GM19324 (cell line): ENCODE results near the gene FUT7.
"Not testable (repeated sequence)": the region's sequence is repeated elsewhere in the genome, so short reads cannot be mapped to it uniquely, and the experiment has no call there.

Source experiments
- ATAC-seq: cut with Tn5 transposase; IDR thresholded peaks from one replicate; pipeline ENCODE4 v1.9.1; 2021; ENCODE audit warnings: mild to moderate bottlenecking, moderate library complexity; ENCODE audit not compliant: unreplicated experiment, low FRiP score

The FUT7 gene

GRCh38 chr9:137007108-137007815 lies 24.6 kb downstream of the FUT7 start:
- no peak for ATAC-seq

DNA sequence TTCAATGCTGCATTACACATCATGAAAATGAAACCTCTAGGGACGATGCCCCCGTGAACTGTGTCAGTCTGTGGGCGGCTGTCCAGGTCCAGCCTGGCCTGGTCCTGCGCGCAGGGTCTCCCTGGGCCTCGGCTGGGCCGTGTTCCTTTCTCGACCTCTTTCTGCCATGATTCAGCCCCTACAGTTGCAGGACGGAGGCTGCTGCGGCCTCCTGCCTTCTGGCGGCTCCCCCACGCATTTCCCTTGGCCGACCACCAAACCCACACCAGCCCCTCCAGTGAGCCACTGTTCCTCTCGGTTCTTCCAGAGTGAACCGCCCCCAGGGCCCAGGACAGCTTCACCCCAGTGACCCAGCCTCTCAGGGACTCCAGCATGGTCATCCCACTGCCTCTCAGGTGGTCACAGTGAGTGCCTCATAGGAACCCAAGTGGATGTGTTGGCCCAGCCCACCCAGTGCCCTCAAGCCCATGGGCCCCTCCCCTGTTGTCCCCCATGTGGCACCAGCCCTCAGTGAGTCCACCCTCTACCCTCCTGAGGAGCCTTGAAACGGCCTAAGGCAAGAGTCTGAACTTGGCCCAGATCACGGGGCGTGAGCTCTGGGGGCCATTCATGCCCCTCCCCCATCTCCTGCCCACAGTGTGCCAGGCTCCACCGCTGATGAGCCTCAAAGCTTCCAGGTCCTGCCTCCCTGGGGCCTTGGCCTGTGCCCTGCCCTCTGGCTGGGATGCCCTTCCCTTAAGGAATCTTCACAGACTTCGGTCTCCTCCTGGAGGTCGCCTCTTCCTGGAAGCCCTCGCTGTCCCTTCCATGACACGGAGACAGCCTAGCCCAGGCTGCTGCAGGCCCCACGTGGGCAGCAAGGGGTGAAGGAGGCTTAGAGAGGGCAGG lies 25.5 kb downstream of the FUT7 start:
- no peak for ATAC-seq

DNA sequence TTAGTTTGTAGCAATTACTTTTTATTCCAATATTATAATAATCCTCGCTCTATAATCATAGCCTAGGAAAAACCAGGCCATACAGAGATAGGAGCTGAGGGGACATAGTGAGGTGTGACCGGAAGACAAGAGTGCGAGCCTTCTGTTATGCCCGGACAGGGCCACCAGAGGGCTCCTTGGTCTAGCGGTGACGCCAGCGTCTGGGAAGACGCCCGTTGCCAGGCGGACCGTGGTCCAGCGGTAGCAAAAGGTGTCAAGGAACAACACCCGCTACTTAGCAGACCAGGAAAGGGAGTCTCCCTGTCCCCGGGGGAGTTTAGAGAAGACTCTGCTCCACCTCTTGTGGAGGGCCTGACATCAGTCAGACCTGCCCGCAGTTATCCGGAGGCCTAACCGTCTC lies 27.6 kb downstream of the FUT7 start:
- ATAC-seq: not testable (repeated sequence)

DNA sequence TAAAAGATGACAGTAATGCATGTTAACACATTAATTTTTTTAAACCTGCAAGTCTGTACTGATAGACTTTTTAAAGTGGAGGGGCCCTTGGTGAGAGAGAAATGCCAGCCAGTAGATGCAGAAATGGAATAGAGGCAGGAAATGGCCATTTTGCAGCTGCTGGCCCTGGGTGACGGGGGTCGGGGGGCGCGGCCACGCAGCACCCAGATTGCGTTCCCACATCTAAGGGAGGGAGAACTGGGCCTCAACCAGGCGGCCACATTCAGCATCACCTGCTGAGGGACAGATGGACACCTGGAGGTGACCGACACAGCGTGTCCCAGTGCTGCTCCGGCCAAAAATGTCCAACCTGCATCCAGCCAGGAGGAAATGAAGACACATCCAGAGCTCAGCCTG lies 29.2 kb downstream of the FUT7 start:
- ATAC-seq: no peak

DNA sequence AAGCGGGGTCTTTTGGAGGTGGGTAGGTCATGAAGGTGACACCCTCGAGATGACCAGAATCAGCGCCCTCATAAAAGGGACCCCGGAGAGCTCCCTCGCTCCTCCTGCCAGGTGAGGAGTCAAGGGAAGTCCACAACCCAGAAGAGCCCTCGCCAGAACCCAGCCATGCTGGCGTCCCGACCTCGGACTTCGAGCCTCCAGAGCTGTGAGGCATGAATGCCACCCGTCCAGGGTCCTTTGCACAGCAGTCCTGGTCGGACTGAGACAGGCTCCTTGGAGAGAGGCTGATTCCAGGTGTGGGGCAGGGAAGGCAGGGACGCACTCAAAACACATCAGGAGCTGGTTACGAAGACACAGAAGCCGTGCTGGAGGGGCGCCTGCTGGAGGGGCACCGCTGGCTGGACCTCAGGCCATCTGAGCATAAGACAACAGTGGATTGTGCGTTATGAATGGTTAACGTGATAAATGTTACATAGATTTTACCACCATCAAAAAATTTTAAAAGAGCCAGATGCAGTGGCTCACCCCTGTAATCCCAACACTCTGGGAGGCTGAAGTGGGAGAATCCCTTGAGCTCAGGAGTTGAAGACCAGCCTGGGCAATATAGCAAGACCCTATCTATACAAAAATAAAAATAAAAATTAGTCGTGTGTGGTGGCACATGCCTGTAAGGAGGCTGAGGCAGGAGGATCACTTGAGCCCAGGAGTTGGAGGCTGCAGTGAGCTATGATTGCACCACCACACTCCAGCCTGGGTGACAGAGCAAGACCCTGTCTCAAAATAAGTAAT lies 29.8 kb downstream of the FUT7 start:
- ATAC-seq: no peak

DNA sequence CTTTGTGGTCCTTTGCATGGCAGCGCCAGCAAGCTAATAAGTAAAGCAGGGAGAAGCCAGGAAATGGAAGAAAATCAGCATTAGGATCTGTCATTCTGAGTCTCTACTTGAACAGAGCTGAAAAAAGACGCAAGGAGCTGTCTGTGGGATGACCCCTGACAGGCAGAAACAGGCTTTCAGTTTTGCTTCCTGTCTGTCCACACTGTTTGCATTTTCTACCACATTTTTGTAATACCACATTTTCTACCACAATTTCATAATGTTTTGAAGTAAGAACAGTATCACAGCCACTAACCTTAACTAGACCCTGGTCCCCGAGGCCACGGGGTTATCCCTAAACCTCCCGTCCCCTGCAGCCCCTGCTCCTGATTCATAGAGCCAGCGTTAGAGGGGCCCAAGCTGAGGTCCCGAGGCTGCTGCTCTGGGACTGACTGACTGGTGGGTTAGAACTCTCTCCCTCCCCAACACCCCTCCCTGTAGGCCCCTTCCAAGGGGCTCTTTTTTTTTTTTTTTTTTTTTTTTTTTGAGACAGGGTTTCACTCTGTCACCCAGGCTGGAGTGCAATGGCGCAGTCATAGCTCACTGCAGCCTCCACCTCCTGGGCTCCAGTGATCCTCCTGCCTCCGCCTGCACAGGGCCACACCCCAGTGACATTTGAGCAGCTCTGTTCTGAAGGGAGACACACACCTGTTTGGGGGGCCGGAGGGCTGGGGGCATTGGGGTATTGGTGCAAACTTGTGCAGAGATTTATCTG lies 31.5 kb downstream of the FUT7 start:
- ATAC-seq: peak; percentile 51

GRCh38 chr9:136997830-136998234 lies 34.1 kb downstream of the FUT7 start:
- no peak for ATAC-seq

GRCh38 chr9:136997371-136997770 lies 34.5 kb downstream of the FUT7 start:
- ATAC-seq: no peak

GRCh38 chr9:136996361-136997292 lies 35.3 kb downstream of the FUT7 start, which contains the start of gene CLIC3:
Gene CLIC3, minus strand, starts transcription at chr9:136996568. Its CDS starts 25 bp downstream, at chr9:136996543.
- ATAC-seq: no peak

DNA sequence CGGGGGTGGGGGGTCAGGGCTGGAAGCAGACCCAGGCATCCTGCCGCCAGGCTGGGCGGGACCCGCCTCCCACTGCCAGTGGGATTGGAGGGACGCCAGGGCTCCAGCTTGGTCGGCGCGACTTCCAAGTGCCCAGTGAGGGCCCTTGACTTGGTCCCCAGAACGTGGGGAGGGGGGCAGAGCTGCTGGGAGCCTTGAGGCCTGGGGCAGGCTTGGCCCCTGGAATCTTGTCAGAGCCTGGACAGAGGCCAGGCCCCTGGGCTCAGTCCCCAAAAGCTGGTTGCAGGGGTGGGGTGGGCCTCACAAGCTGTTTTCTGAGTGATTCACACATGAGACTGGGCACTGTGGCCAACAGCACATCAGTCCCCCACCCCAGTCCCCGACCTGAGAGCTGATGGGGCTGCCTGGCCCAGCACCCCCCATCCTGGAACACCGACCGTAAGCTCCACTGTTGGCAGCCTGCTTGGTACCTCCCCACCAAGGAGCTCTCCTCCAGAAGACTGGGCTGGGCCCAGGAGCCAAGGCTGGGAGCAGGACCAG lies 36.0 kb downstream of the FUT7 start:
- ATAC-seq: no peak

GRCh38 chr9:136995362-136995761 lies 36.5 kb downstream of the FUT7 start:
- no peak for ATAC-seq

DNA sequence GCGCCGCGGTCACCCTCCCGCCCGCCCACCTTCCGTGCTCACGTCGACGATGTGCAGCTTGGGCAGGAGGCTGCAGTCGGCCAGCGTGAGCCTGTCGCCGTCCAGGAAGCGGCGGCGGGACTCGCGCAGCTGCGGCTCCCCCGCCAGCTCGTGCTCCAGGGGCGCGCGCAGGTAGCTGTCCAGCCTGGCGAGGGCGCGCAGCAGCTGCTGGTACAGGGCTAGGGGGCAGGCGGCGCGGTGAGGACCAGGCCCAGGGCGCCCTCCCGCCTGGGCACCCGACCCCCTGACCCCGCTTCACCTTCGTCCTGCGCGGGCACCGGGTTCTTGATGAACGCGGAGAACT lies 37.0 kb downstream of the FUT7 start:
- ATAC-seq: no peak

- ATAC-seq: no peak
Measured at GRCh38 chr9:136994180-136994887, 37.6 kb downstream of the FUT7 start.

- ATAC-seq: no peak
Measured at GRCh38 chr9:136992819-136993369, 39.0 kb downstream of the FUT7 start.

- ATAC-seq: peak; percentile 86
Measured at GRCh38 chr9:136991993-136992818, 39.7 kb downstream of the FUT7 start, which contains the start of gene PAXX. Gene PAXX, plus strand, starts transcription at chr9:136992422. Its CDS starts 22 bp downstream, at chr9:136992444.

GRCh38 chr9:136990242-136990911 lies 41.5 kb downstream of the FUT7 start:
- no peak for ATAC-seq

DNA sequence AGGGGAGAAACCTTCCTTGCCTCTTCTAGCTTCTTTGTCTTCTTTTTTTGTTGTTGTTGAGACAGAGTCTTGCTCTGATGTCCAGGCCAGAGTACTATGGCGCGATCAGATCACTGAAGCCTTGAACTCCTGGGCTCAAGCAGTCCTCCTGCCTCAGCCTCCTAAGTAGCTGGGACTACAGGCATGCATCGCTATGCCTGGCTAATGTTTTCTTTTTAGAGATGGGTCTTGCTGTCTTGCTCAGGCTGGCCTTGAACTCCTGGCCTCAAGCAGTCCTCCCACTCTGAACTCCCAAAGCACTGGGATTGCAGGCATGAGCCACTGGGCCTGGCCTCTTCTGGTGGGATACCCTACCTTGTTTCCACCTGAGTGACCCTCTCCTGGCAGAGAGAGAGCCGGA lies 43.0 kb downstream of the FUT7 start:
- ATAC-seq: no peak
